Hepatocyte (in vitro differentiated cells): ENCODE results near the gene PCDH9. TPM values are rescaled to one million over a fixed set of nuclear protein-coding genes. Genes with fewer than 3 reads are reported as not detected.

ENCODE experiments used
- DNase-seq: peaks from one replicate; pipeline ENCODE4 v3.0.0-alpha.2; 2016; ENCODE audit warnings: low spot score
- H2AFZ ChIP-seq: fragments of 200-600 bp; sonication (generic); 2 replicates; pipeline ENCODE4 v1.6.0; 2016; ENCODE audit warnings: antibody characterized with exemption, mild to moderate bottlenecking
- H3K27ac ChIP-seq: fragments of 200-600 bp; sonication (generic); 2 replicates; pipeline ENCODE4 v1.5.1; 2016; ENCODE audit warnings: mild to moderate bottlenecking
- H3K27me3 ChIP-seq: fragments of 200-600 bp; sonication (generic); 2 replicates; pipeline ENCODE4 v1.6.1; 2016
- H3K36me3 ChIP-seq: fragments of 200-600 bp; sonication (generic); replicated peaks from 2 replicates; pipeline ENCODE4 v1.5.1; 2016; ENCODE audit warnings: low read depth; ENCODE audit not compliant: insufficient read depth
- H3K4me1 ChIP-seq: fragments of 200-600 bp; sonication (generic); 2 replicates; pipeline ENCODE4 v1.5.1; 2016; ENCODE audit warnings: mild to moderate bottlenecking, moderate library complexity; ENCODE audit not compliant: insufficient read depth
- H3K4me2 ChIP-seq: fragments of 200-600 bp; sonication (generic); 2 replicates; pipeline ENCODE4 v1.6.0; 2016
- H3K4me3 ChIP-seq: fragments of 200-600 bp; sonication (generic); 2 replicates; pipeline ENCODE4 v1.5.1; 2016; ENCODE audit warnings: mild to moderate bottlenecking
- H3K79me2 ChIP-seq: fragments of 200-600 bp; sonication (generic); 2 replicates; pipeline ENCODE4 v1.6.0; 2017; ENCODE audit warnings: mild to moderate bottlenecking
- H3K9me2 ChIP-seq: fragments of 200-600 bp; sonication (generic); replicated peaks from 2 replicates; pipeline ENCODE4 v1.6.0; 2017; ENCODE audit warnings: mild to moderate bottlenecking; ENCODE audit not compliant: insufficient read depth
- H3K9me3 ChIP-seq: fragments of 200-600 bp; sonication (generic); 2 replicates; pipeline ENCODE4 v1.5.1; 2016; ENCODE audit warnings: low read depth, mild to moderate bottlenecking
- H4K20me1 ChIP-seq: fragments of 200-600 bp; sonication (generic); 2 replicates; pipeline ENCODE4 v1.6.0; 2016; ENCODE audit warnings: mild to moderate bottlenecking; ENCODE audit not compliant: insufficient read depth, poor library complexity, severe bottlenecking
- EZH2 ChIP-seq: fragments of 200-600 bp; sonication (generic); IDR thresholded peaks from 2 replicates; pipeline ENCODE4 v1.6.1; 2016; ENCODE audit warnings: antibody characterized with exemption, mild to moderate bottlenecking, borderline replicate concordance
- EZH2phosphoT487 ChIP-seq: fragments of 200-600 bp; sonication (generic); IDR thresholded peaks from one replicate; pipeline ENCODE4 v1.6.1; 2018; ENCODE audit warnings: antibody characterized with exemption, mild to moderate bottlenecking, low read depth, moderate library complexity; ENCODE audit not compliant: unreplicated experiment, severe bottlenecking
- WGBS: methylation state at CpG from one replicate; pipeline ENCODE4 v1.1.6; 2016; ENCODE audit warnings: low lambda C conversion rate; ENCODE audit errors: missing lambda C conversion rate; 5-methylcytosine and 5-hydroxymethylcytosine counted together
- polyA plus RNA-seq: library from polyadenylated mRNA; unstranded; fragments of >200 nt; fragmentation: Nextera tagmentation; extraction: Ambion mirVana; gene quantifications from 2 replicates; pipeline ENCODE4 v1.2.1, GENCODE V29; 2016
- total RNA-seq: library from RNA; depleted of rRNA; stranded (reverse); fragments of >200 nt; gene quantifications from 2 replicates; pipeline ENCODE4 v1.2.3, GENCODE V29; 2014
- TF ChIP-seq, protein P1 (sequence below): fragments of 200-600 bp; sonication (generic); IDR thresholded peaks from 2 replicates; pipeline ENCODE4 v1.5.1; 2016; ENCODE audit warnings: antibody characterized with exemption, mild to moderate bottlenecking; ENCODE audit not compliant: poor library complexity

PCDH9 gene
- total and polyA plus RNA-seq, 2 experiments from 2014 or later, result 6.9 to 15.0 TPM

DNA sequence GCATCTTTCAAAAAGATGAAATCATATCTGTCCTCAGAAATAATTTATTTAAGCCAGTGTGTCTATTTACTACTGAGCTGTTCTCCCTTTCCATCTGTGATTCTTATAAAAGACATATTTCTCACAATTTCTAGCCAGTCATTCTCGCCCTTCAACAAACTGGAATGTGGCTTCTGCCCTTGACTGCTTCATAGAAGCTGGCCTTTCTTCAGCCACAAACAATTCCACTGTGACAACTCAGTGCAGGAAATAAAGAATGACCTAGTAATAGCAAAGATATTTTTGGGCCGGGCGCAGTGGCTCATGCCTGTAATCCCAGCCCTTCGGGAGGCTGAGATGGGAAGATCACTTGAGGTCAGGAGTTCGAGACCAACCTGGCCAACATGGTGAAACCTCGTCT, 655.5 kb downstream of the PCDH9 start:
- no peak for DNase-seq
- Histone ChIP-seq H2AFZ (no peak overlapping the region), H4K20me1 (no peaks in the 10 kb centered on the region), H3K79me2 (no peaks in the 10 kb centered on the region), H3K9me2 (no peaks in the 10 kb centered on the region), H3K9me3 (no peaks in the 10 kb centered on the region), H3K4me3 (no peak overlapping the region), H3K27me3 (no peaks in the 10 kb centered on the region), H3K4me2 (no peak overlapping the region), H3K27ac (no peak overlapping the region), H3K36me3 (no peaks in the 10 kb centered on the region), H3K4me1 (no peaks in the 10 kb centered on the region)
- 96% methylated on average over 6 of the region's 6 CpGs for WGBS
- TF ChIP-seq, protein P1, sequence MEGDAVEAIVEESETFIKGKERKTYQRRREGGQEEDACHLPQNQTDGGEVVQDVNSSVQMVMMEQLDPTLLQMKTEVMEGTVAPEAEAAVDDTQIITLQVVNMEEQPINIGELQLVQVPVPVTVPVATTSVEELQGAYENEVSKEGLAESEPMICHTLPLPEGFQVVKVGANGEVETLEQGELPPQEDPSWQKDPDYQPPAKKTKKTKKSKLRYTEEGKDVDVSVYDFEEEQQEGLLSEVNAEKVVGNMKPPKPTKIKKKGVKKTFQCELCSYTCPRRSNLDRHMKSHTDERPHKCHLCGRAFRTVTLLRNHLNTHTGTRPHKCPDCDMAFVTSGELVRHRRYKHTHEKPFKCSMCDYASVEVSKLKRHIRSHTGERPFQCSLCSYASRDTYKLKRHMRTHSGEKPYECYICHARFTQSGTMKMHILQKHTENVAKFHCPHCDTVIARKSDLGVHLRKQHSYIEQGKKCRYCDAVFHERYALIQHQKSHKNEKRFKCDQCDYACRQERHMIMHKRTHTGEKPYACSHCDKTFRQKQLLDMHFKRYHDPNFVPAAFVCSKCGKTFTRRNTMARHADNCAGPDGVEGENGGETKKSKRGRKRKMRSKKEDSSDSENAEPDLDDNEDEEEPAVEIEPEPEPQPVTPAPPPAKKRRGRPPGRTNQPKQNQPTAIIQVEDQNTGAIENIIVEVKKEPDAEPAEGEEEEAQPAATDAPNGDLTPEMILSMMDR, result no peak
- TF ChIP-seq EZH2phosphoT487 (no peak), EZH2 (no peak)

DNA sequence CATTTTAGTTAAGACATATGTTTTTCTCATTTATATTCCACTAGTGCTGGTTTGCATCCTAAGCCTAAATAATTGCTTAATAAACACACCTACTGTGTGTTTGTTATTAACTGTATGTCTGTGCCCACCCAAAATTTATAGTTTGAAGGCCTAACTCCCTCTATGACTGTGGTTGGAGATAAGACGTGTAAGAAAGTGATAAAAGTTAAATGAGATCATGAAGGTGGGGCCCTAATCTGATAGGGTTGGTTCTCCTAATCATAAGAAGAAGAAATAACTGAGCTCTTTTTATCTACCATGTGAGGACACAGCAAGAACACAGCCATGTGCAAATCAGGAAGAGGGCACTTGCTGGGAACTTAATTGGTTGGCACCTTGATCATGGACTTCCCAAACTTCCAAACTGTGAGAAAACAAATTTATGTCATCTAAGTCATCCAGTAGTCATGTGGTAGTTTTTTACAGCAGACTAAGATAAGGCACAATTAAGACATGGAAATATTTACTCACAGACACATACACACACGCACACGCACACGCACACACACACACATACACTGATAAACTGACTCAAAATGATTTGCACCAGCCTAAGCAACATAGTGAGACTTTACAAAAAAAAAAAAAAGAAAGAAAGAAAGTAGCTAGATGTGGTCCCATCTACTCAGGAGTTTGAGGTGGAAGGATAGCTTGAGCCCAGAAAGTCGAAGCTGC, 662.1 kb downstream of the PCDH9 start:
- Histone ChIP-seq H3K4me1 (no peaks in the 10 kb centered on the region), H3K36me3 (no peaks in the 10 kb centered on the region), H3K79me2 (no peaks in the 10 kb centered on the region), H4K20me1 (no peaks in the 10 kb centered on the region), H3K9me2 (no peaks in the 10 kb centered on the region), H2AFZ (no peak overlapping the region), H3K4me3 (no peak overlapping the region), H3K4me2 (no peak overlapping the region), H3K27me3 (no peaks in the 10 kb centered on the region), H3K27ac (no peak overlapping the region), H3K9me3 (no peaks in the 10 kb centered on the region)
- WGBS, result 77% methylated on average over 5 of the region's 5 CpGs
- TF ChIP-seq EZH2 (no peak), EZH2phosphoT487 (no peak)
- TF ChIP-seq, protein P1, result no peak
- no peak for DNase-seq

DNA sequence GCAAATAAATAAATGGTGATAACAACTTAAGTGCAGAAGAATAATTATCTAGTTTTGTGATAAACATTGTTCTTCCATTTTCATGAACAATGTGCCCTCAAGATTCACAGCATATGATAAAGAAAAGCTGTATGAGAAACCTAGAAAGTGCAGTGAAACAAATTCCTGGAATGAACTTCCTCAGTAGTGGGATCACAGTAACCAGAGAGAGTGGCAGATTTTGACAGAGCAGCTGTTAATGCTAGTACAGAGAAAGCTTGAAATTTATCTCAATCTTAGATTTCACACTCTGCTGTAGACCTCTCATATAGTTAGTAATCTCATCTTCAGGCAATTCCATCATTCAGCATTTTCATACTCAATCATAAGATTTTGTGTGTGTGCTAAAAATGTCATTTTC, 664.9 kb downstream of the PCDH9 start:
- Histone ChIP-seq H3K27ac (no peak overlapping the region), H3K79me2 (no peaks in the 10 kb centered on the region), H3K9me3 (no peaks in the 10 kb centered on the region), H3K9me2 (no peaks in the 10 kb centered on the region), H4K20me1 (no peaks in the 10 kb centered on the region), H3K4me3 (no peak overlapping the region), H3K4me2 (no peak overlapping the region), H3K4me1 (no peaks in the 10 kb centered on the region), H2AFZ (no peak overlapping the region), H3K36me3 (no peaks in the 10 kb centered on the region), H3K27me3 (no peaks in the 10 kb centered on the region)
- DNase-seq, result no peak
- TF ChIP-seq EZH2, result no peak
- TF ChIP-seq EZH2phosphoT487, result no peak
- TF ChIP-seq, protein P1, result no peak

DNA sequence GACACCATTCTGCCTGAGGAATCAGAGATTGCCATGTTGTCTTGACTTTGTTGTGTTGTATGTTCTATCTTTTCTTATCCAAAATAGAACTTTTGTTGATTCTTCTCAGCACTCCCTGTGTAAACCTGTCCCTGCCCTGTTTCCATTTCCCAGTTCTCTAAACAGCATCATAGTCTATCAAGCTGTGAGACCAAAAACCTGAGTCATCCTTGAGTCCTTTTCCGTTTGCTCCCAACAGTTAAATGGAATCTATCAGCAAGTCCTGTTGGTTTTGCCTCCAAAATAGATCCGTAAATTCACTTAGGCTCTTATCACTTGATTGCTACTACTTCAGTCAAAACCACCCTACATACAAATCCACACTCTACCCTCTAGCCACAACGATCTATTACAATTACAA, 667.1 kb downstream of the PCDH9 start:
- Histone ChIP-seq H3K4me2 (no peak overlapping the region), H3K4me1 (no peaks in the 10 kb centered on the region), H3K79me2 (no peaks in the 10 kb centered on the region), H3K4me3 (no peak overlapping the region), H2AFZ (no peak overlapping the region), H3K9me3 (no peaks in the 10 kb centered on the region), H3K27ac (no peak overlapping the region), H3K27me3 (no peaks in the 10 kb centered on the region), H4K20me1 (no peaks in the 10 kb centered on the region), H3K36me3 (no peaks in the 10 kb centered on the region), H3K9me2 (no peaks in the 10 kb centered on the region)
- WGBS, result 71% methylated on average over 3 of the region's 3 CpGs
- DNase-seq, result no peak
- TF ChIP-seq EZH2 (no peak), EZH2phosphoT487 (no peak)
- TF ChIP-seq, protein P1, result no peak
